OCI-LY3 (cell line): ENCODE results near the gene C11orf21.

ENCODE experiments used
- H2AFZ ChIP-seq: fragments of 200-600, 300-600 bp; shearing (Covaris generic); 2 replicates; pipeline ENCODE4 v1.6.0; 2014; ENCODE audit warnings: antibody characterized with exemption, low read depth, low read length
- H3K27ac ChIP-seq: fragments of 200-600, 300-600 bp; sonication (generic); 2 replicates; pipeline ENCODE4 v1.5.1; 2014; ENCODE audit warnings: mild to moderate bottlenecking, low read length, moderate library complexity, mixed read lengths
- H3K27me3 ChIP-seq: fragments of 200-600, 300-600 bp; sonication (generic); 2 replicates; pipeline ENCODE4 v1.6.1; 2014; ENCODE audit warnings: low read depth, low read length, mixed read lengths
- H3K36me3 ChIP-seq: fragments of 200-600, 300-600 bp; sonication (generic); replicated peaks from 2 replicates; pipeline ENCODE3; 2014; ENCODE audit warnings: low read depth, low read length, mixed read lengths
- H3K4me1 ChIP-seq: fragments of 300-600, 200-600 bp; sonication (generic); 2 replicates; pipeline ENCODE4 v1.6.1; 2014; ENCODE audit warnings: low read length, mixed read lengths
- H3K4me2 ChIP-seq: fragments of 200-600, 300-600 bp; sonication (generic); 2 replicates; pipeline ENCODE4 v1.6.1; 2014; ENCODE audit warnings: low read length, mixed read lengths
- H3K4me3 ChIP-seq: fragments of 300-600, 200-600 bp; sonication (generic); 2 replicates; pipeline ENCODE4 v1.5.1; 2014; ENCODE audit warnings: antibody characterized with exemption, mild to moderate bottlenecking, low read length, moderate library complexity
- H3K79me2 ChIP-seq: fragments of 300-600, 200-600 bp; shearing (Covaris generic); 2 replicates; pipeline ENCODE4 v1.6.1; 2014; ENCODE audit warnings: mild to moderate bottlenecking, low read length, mixed read lengths
- H3K9ac ChIP-seq: fragments of 300-600, 200-600 bp; shearing (Covaris generic); 2 replicates; pipeline ENCODE4 v1.6.0; 2014; ENCODE audit warnings: mild to moderate bottlenecking, low read length, moderate library complexity
- H3K9me3 ChIP-seq: fragments of 200-600, 300-600 bp; shearing (Covaris generic); 2 replicates; pipeline ENCODE4 v1.6.1; 2014; ENCODE audit warnings: low read length, mixed read lengths; ENCODE audit not compliant: insufficient read depth
- H4K20me1 ChIP-seq: fragments of 200-600, 300-600 bp; sonication (generic); 2 replicates; pipeline ENCODE4 v1.6.1; 2016; ENCODE audit warnings: low read length, mixed read lengths; ENCODE audit not compliant: insufficient read depth
- CTCF ChIP-seq: fragments of 200-600, 300-600 bp; sonication (generic); IDR thresholded peaks from 2 replicates; pipeline ENCODE4 v1.5.1; 2014; ENCODE audit warnings: antibody characterized with exemption, low read length, low read depth
- EZH2phosphoT487 ChIP-seq: fragments of 200-600 bp; shearing (Covaris generic); IDR thresholded peaks from 2 replicates; pipeline ENCODE4 v1.6.1; 2018; ENCODE audit warnings: antibody characterized with exemption, mixed run types, low read depth

Gene C11orf21

GRCh38 chr11:2276280-2277007, 25.3 kb downstream of the C11orf21 start:
- Histone ChIP-seq H3K79me2 (no peaks in the 10 kb centered on the region), H3K27ac (no peak overlapping the region), H3K4me2 (no peak overlapping the region), H3K4me3 (no peak overlapping the region), H3K36me3 (no peaks in the 10 kb centered on the region), H3K9me3 (0 out of 2 replicates have a peak, but pooled peaks cover 5% of the 10 kb centered on the region), H2AFZ (no peak overlapping the region), H3K27me3 (peaks cover 27% of the 10 kb centered on the region), H3K4me1 (no peaks in the 10 kb centered on the region), H4K20me1 (no peaks in the 10 kb centered on the region), H3K9ac (no peak overlapping the region)
- TF ChIP-seq CTCF: no peak
- TF ChIP-seq EZH2phosphoT487: no peak

- no peak overlapping the region for H2AFZ ChIP-seq
- no peaks in the 10 kb centered on the region for H3K4me1 ChIP-seq
- peaks cover 27% of the 10 kb centered on the region for H3K27me3 ChIP-seq
Observed at GRCh38 chr11:2275334-2276279, 26.1 kb downstream of the C11orf21 start.

GRCh38 chr11:2273771-2274170, 27.9 kb downstream of the C11orf21 start:
- no peaks in the 10 kb centered on the region for H3K36me3 ChIP-seq
- TF ChIP-seq CTCF: no peak
- TF ChIP-seq EZH2phosphoT487: no peak
- H3K4me1 ChIP-seq: no peaks in the 10 kb centered on the region
- H3K9me3 ChIP-seq: no peaks in the 10 kb centered on the region
- H3K4me3 ChIP-seq: no peak overlapping the region
- H3K27me3 ChIP-seq: peaks cover 19% of the 10 kb centered on the region
- H3K9ac ChIP-seq: no peak overlapping the region
- H4K20me1 ChIP-seq: no peaks in the 10 kb centered on the region
- no peak overlapping the region for H3K27ac ChIP-seq
- no peak overlapping the region for H2AFZ ChIP-seq
- H3K79me2 ChIP-seq: no peaks in the 10 kb centered on the region
- no peak overlapping the region for H3K4me2 ChIP-seq

More at GRCh38 chr11:2275334-2276279, 26.1 kb downstream of the C11orf21 start:
- H3K27ac ChIP-seq: no peak overlapping the region
- H3K4me3 ChIP-seq: no peak overlapping the region
- no peak overlapping the region for H3K9ac ChIP-seq
- H4K20me1 ChIP-seq: no peaks in the 10 kb centered on the region
- TF ChIP-seq CTCF: no peak
- TF ChIP-seq EZH2phosphoT487: no peak
- no peaks in the 10 kb centered on the region for H3K36me3 ChIP-seq
- H3K4me2 ChIP-seq: no peak overlapping the region
- H3K9me3 ChIP-seq: 0 out of 2 replicates have a peak, but pooled peaks cover 5% of the 10 kb centered on the region
- H3K79me2 ChIP-seq: no peaks in the 10 kb centered on the region

- Histone ChIP-seq H3K27me3 (peaks cover 14% of the 10 kb centered on the region), H3K79me2 (no peaks in the 10 kb centered on the region), H4K20me1 (no peaks in the 10 kb centered on the region), H3K4me3 (no peak overlapping the region), H2AFZ (no peak overlapping the region), H3K4me2 (no peak overlapping the region), H3K27ac (no peak overlapping the region), H3K36me3 (no peaks in the 10 kb centered on the region), H3K9ac (no peak overlapping the region), H3K4me1 (no peaks in the 10 kb centered on the region), H3K9me3 (no peaks in the 10 kb centered on the region)
- no peak for TF ChIP-seq CTCF
- TF ChIP-seq EZH2phosphoT487: no peak
Observed at GRCh38 chr11:2273311-2273710, 28.4 kb downstream of the C11orf21 start.
